ENCODE data around the gene WDR53.

DNA sequence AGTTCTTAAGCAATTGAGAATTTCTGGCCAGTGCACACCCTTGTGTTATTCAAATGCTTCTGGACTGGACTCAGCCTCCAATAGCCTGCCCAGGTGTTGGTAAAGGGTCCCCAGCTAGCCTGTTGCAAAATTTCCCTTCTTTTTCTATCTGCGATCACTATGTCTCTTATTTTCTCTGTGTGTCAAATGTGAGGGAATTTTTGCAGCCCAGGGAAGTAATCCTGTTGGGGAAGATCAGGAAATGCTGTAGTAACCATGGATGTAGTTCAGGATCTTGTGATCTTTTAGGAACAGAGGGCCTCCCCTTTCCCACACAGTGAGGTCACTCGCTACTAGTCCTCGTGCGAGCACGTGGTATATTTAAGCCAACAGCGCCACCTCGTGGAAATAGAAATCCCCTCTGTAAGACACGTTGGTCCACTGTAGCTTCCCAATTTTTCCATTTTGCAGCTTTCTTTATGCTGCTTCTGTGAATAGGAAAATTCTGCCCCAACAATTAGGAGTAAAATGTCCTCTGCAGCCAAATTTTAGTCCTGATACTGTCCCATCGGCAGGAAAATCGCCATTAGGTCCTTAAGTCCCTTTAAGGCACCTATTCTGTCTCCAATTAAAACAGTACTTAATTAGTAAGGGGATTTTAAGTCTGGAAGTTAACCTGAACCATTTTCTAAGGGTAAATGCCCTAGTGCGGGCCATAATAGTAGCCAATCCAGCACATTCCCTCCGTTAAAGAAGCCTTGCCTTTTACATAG lies 49.2 kb downstream of the WDR53 start:
- TF ChIP-seq POLR2A (IDR thresholded peaks at IDR 0.05) = no peak
- TF ChIP-seq, protein P1, sequence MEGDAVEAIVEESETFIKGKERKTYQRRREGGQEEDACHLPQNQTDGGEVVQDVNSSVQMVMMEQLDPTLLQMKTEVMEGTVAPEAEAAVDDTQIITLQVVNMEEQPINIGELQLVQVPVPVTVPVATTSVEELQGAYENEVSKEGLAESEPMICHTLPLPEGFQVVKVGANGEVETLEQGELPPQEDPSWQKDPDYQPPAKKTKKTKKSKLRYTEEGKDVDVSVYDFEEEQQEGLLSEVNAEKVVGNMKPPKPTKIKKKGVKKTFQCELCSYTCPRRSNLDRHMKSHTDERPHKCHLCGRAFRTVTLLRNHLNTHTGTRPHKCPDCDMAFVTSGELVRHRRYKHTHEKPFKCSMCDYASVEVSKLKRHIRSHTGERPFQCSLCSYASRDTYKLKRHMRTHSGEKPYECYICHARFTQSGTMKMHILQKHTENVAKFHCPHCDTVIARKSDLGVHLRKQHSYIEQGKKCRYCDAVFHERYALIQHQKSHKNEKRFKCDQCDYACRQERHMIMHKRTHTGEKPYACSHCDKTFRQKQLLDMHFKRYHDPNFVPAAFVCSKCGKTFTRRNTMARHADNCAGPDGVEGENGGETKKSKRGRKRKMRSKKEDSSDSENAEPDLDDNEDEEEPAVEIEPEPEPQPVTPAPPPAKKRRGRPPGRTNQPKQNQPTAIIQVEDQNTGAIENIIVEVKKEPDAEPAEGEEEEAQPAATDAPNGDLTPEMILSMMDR (IDR thresholded peaks at IDR 0.05) = peak; percentile 27 to 43

Data from suprapubic skin (tissue), 3 donors.